GM18520 (cell line): ENCODE data around the gene VAT1.
"Not testable (repeated sequence)": the region's sequence is repeated elsewhere in the genome, so short reads cannot be mapped to it uniquely, and the experiment has no call there.

Experiments used
- ATAC-seq: cut with Tn5 transposase; IDR thresholded peaks from one replicate; pipeline ENCODE4 v1.9.1; 2021; ENCODE audit not compliant: unreplicated experiment

The VAT1 gene

GRCh38 chr17:42975701-42976100, 46.5 kb downstream of the VAT1 start:
- ATAC-seq: not testable (repeated sequence)

GRCh38 chr17:42975265-42975664, 46.9 kb downstream of the VAT1 start:
- no peak for ATAC-seq

GRCh38 chr17:42973323-42973722, 48.9 kb downstream of the VAT1 start:
- not testable (repeated sequence) for ATAC-seq

GRCh38 chr17:42971589-42971988, 50.6 kb downstream of the VAT1 start:
- no peak for ATAC-seq

GRCh38 chr17:42969001-42969581, 53.1 kb downstream of the VAT1 start:
- no peak for ATAC-seq

GRCh38 chr17:42967925-42968324, 54.3 kb downstream of the VAT1 start:
- ATAC-seq: no peak
